ENCODE data around the gene PIK3CB. TPM values are rescaled to one million over a fixed set of nuclear protein-coding genes. Genes with fewer than 3 reads are reported as not detected.

The PIK3CB gene
- total RNA-seq = 10 to 100 TPM; 20.3 to 46.4 (median 37.3) TPM

DNA sequence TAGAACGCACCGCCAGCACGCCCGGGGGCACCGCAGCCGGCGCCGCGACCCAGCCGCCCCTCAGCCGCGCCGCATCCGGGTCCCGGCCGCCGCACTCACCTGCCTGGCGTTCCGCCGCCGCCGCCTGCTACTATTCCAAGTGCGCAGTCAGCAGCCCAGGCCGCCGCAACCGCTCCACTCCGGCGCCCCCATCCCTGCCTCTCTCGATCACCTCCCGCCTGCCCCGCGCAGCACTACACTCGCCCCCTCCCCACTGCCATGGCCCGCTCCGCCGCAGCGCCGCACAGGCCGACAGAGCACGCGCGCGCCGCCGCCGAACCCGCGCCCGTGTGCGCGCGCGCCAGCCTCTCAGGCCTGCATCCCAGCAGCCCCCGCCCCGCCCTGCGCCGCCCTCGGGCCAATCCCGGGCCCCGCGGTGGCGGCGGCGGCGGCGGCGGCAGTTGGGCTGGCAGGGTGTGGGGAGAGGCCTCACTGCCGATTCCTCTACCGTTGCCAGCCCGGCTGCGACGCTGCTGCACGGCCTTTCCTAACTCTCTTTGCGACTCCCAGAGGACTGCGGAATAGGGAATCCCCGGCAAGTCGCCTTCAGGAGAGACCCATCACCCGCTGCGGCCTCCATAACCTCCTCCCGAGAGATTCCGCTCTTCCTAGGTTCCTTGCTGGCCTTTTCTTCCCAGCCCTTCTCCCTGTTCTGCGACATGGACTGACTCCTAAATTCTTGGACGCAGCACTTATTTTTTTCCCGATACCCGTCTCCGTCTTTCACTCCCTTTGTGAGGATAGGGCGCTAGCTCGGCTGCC is at the start of gene PIK3CB:
Gene PIK3CB, minus strand, starts transcription at position 333 of the 801 bp plus-strand sequence. CDS start 75,585 bp downstream, outside the sequence.
- peak; percentile 99 for ATAC-seq
- no peaks in the 10 kb centered on the region for H3K27me3 ChIP-seq
- H3K36me3 ChIP-seq = no peaks in the 10 kb centered on the region
- peak within 1 kb of the TSS; percentile 95 to 96 for H3K4me3 ChIP-seq
- H3K9me3 ChIP-seq = no peaks in the 10 kb centered on the region
- peak within 1 kb of the TSS; percentile 81 to 98 (median 95) for H3K27ac ChIP-seq
- 2 to 3% methylated on average over 9 to 11 of the region's 88 CpGs for WGBS, 2 donors (ENCODE audit: low coverage in 1 of 2)
- H3K4me1 ChIP-seq = peaks cover 0 to 30% (median 6%) of the 10 kb centered on the region in 3 donors
- peak; percentile 87 for TF ChIP-seq POLR2AphosphoS5 (IDR thresholded peaks at IDR 0.05)
- peak; percentile 85 to 86 for TF ChIP-seq POLR2A (IDR thresholded peaks at IDR 0.05)
- peak in 1 of 4 experiments; percentile 11 for TF ChIP-seq CTCF (IDR thresholded peaks at IDR 0.05)
- no peak for TF ChIP-seq EP300 (IDR thresholded peaks at IDR 0.05)

DNA sequence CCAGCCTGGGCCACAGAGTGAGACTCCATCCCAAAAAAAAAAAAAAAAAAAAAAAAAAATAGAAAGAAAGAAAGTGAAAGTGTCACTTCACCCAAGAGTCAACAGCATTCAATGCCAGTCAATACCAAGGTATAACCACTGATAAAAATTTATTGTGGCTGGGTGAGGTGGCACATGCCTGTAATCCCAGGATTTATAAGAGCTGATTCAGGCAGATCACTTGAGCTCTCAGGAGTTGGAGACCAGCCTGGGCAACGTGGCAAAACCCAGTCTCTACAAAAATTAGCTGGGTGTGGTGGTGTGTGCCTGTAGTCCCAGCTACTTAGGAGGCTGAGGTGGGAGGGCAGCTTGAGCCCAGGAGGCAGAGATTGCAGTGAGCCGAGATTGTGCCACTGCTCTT is 46.5 kb upstream of the PIK3CB start:
- WGBS, 2 donors (ENCODE audit: low coverage in 1 of 2) = 67% methylated on average over 2 of the region's 2 CpGs

GRCh38 chr3:138879541-138880380 is 45.0 kb upstream of the PIK3CB start:
- Histone ChIP-seq H3K4me3 (no peak overlapping the region), H3K36me3 (no peaks in the 10 kb centered on the region), H3K27ac (no peak overlapping the region), H3K27me3 (no peaks in the 10 kb centered on the region), H3K9me3 (peaks cover 0 to 4% (median 0%) of the 10 kb centered on the region in 3 donors), H3K4me1 (no peaks in the 10 kb centered on the region)
- no peak for ATAC-seq
- TF ChIP-seq POLR2A (IDR thresholded peaks at IDR 0.05) (no peak), CTCF (IDR thresholded peaks at IDR 0.05) (no peak), EP300 (IDR thresholded peaks at IDR 0.05) (no peak), POLR2AphosphoS5 (IDR thresholded peaks at IDR 0.05) (no peak)
- WGBS, 2 donors (ENCODE audit: low coverage in 1 of 2) = 93 to 100% methylated on average over 2 to 3 of the region's 14 CpGs

More for the DNA sequence above, 46.5 kb upstream of the PIK3CB start:
- H3K4me3 ChIP-seq = no peak overlapping the region
- TF ChIP-seq EP300 (IDR thresholded peaks at IDR 0.05) (no peak), POLR2AphosphoS5 (IDR thresholded peaks at IDR 0.05) (no peak), POLR2A (IDR thresholded peaks at IDR 0.05) (no peak), CTCF (IDR thresholded peaks at IDR 0.05) (no peak)
- no peak overlapping the region for H3K27ac ChIP-seq
- no peak for ATAC-seq
- H3K4me1 ChIP-seq = no peaks in the 10 kb centered on the region
- H3K36me3 ChIP-seq = no peaks in the 10 kb centered on the region
- H3K27me3 ChIP-seq = no peaks in the 10 kb centered on the region
- peaks cover 0 to 1% (median 0%) of the 10 kb centered on the region in 3 donors for H3K9me3 ChIP-seq

GRCh38 chr3:138877226-138877625 is 42.5 kb upstream of the PIK3CB start:
- H3K36me3 ChIP-seq = no peaks in the 10 kb centered on the region
- no peak overlapping the region for H3K27ac ChIP-seq
- 100% methylated on average over 2 of the region's 2 CpGs; no CpG with 5 or more reads in 1 of the 2 donors for WGBS, 2 donors (ENCODE audit: low coverage in 1 of 2)
- H3K27me3 ChIP-seq = no peaks in the 10 kb centered on the region
- no peaks in the 10 kb centered on the region for H3K4me1 ChIP-seq
- H3K4me3 ChIP-seq = no peak overlapping the region
- TF ChIP-seq POLR2AphosphoS5 (IDR thresholded peaks at IDR 0.05) (no peak), POLR2A (IDR thresholded peaks at IDR 0.05) (no peak), CTCF (IDR thresholded peaks at IDR 0.05) (no peak), EP300 (IDR thresholded peaks at IDR 0.05) (no peak)
- peaks cover 0 to 4% (median 0%) of the 10 kb centered on the region in 3 donors for H3K9me3 ChIP-seq
- ATAC-seq = no peak
